Activated gamma-delta T cell (primary cell): ENCODE measurements around the gene CREG2.
"Not testable (repeated sequence)": the region's sequence is repeated elsewhere in the genome, so short reads cannot be mapped to it uniquely, and the experiment has no call there.

ENCODE experiments used
- DNase-seq: peaks from one replicate; lab custom pipeline; 2025; lab: John Stamatoyannopoulos, UW

CREG2 gene

GRCh38 chr2:101346909-101347308 is 40.4 kb downstream of the CREG2 start:
- no peak for DNase-seq

- no peak for DNase-seq
These were observed 43.2 kb downstream of the CREG2 start for GRCh38 chr2:101344137-101344536.

- DNase-seq: no peak
These were observed 44.7 kb downstream of the CREG2 start for GRCh38 chr2:101342625-101343008.

GRCh38 chr2:101341901-101342624 is 45.2 kb downstream of the CREG2 start:
- DNase-seq: no peak

GRCh38 chr2:101341421-101341820 is 45.9 kb downstream of the CREG2 start:
- no peak for DNase-seq

- no peak for DNase-seq
These were observed 47.2 kb downstream of the CREG2 start for GRCh38 chr2:101340141-101340551.

- no peak for DNase-seq
These were observed 47.9 kb downstream of the CREG2 start for GRCh38 chr2:101339266-101339880.

GRCh38 chr2:101337877-101338276 is 49.4 kb downstream of the CREG2 start:
- no peak for DNase-seq

- no peak for DNase-seq
These were observed 54.2 kb downstream of the CREG2 start for GRCh38 chr2:101332885-101333766.

- DNase-seq: no peak
These were observed 56.1 kb downstream of the CREG2 start for GRCh38 chr2:101331202-101331601.

- DNase-seq: no peak
These were observed 56.9 kb downstream of the CREG2 start for GRCh38 chr2:101330253-101330933.

- no peak for DNase-seq
These were observed 58.3 kb downstream of the CREG2 start for GRCh38 chr2:101329026-101329425.

GRCh38 chr2:101328474-101329007 is 58.8 kb downstream of the CREG2 start:
- no peak for DNase-seq

GRCh38 chr2:101327863-101328394 is 59.4 kb downstream of the CREG2 start:
- DNase-seq: no peak

GRCh38 chr2:101325425-101325824 is 61.9 kb downstream of the CREG2 start:
- DNase-seq: no peak

- DNase-seq: not testable (repeated sequence)
These were observed 70.7 kb downstream of the CREG2 start for GRCh38 chr2:101316568-101316967.

GRCh38 chr2:101311696-101312017 is 75.6 kb downstream of the CREG2 start:
- DNase-seq: no peak

- DNase-seq: no peak
These were observed 76.2 kb downstream of the CREG2 start for GRCh38 chr2:101310834-101311695.

GRCh38 chr2:101310090-101310833 is 77.0 kb downstream of the CREG2 start:
- no peak for DNase-seq
